ENCODE data around the gene SAFB2. TPM values are rescaled to one million over a fixed set of nuclear protein-coding genes. Genes with fewer than 3 reads are reported as not detected.
A peak's percentile ranks its signal among the peaks of the same experiment; 100 is the strongest.

The SAFB2 gene
- 110 TPM for polyA plus RNA-seq (2012; ENCODE audit: insufficient read length, low read depth)

- peak; percentile 82; the same call in 1 of the 2 replicates for TF ChIP-seq SIN3A (IDR thresholded peaks at IDR 0.05; ENCODE audit: borderline replicate concordance, insufficient read depth, low read length)
- TF ChIP-seq POLR2AphosphoS5 (IDR thresholded peaks at IDR 0.05; ENCODE audit: low read depth, low read length): peak; percentile 89; the same call in 1 of the 2 replicates
- no peak for TF ChIP-seq FOXP2 (optimal IDR thresholded peaks at IDR 0.05; ENCODE audit: borderline replicate concordance, extremely low read depth, extremely low read length, insufficient read depth)
- TF ChIP-seq REST (IDR thresholded peaks at IDR 0.05; ENCODE audit: insufficient read depth in 1 of 2, low read depth in 2 of 2, low read length in 2 of 2): peak; percentile 20 to 41; a peak in 2 of 4 replicates
- peak; percentile 83; the same call in 1 of the 2 replicates for TF ChIP-seq TAF1 (IDR thresholded peaks at IDR 0.05; ENCODE audit: borderline replicate concordance, insufficient read depth, low read length)
Observed at GRCh38 chr19:5622465-5623396, at the start of gene SAFB2, which contains the start of gene SAFB. SAFB2 (minus strand) TSS chr19:5622776; CDS start chr19:5622715, 61 bp downstream. SAFB (plus strand) TSS chr19:5623083; CDS start chr19:5623206, 123 bp downstream.

GRCh38 chr19:5671600-5671999 is 49.0 kb upstream of the SAFB2 start:
- TF ChIP-seq TAF1 (IDR thresholded peaks at IDR 0.05; ENCODE audit: borderline replicate concordance, insufficient read depth, low read length) (no peak), POLR2AphosphoS5 (IDR thresholded peaks at IDR 0.05; ENCODE audit: low read depth, low read length) (no peak), SIN3A (IDR thresholded peaks at IDR 0.05; ENCODE audit: borderline replicate concordance, insufficient read depth, low read length) (no peak), FOXP2 (optimal IDR thresholded peaks at IDR 0.05; ENCODE audit: borderline replicate concordance, extremely low read depth, extremely low read length, insufficient read depth) (no peak), REST (IDR thresholded peaks at IDR 0.05; ENCODE audit: insufficient read depth in 1 of 2, low read depth in 2 of 2, low read length in 2 of 2) (no peak)

GRCh38 chr19:5669212-5669611 is 46.6 kb upstream of the SAFB2 start:
- TF ChIP-seq FOXP2 (optimal IDR thresholded peaks at IDR 0.05; ENCODE audit: borderline replicate concordance, extremely low read depth, extremely low read length, insufficient read depth): no peak
- TF ChIP-seq SIN3A (IDR thresholded peaks at IDR 0.05; ENCODE audit: borderline replicate concordance, insufficient read depth, low read length): no peak
- no peak for TF ChIP-seq REST (IDR thresholded peaks at IDR 0.05; ENCODE audit: insufficient read depth in 1 of 2, low read depth in 2 of 2, low read length in 2 of 2)
- TF ChIP-seq TAF1 (IDR thresholded peaks at IDR 0.05; ENCODE audit: borderline replicate concordance, insufficient read depth, low read length): no peak
- TF ChIP-seq POLR2AphosphoS5 (IDR thresholded peaks at IDR 0.05; ENCODE audit: low read depth, low read length): 0 out of 2 replicates have a peak, but pooled peaks have one; percentile 10

- no peak for TF ChIP-seq TAF1 (IDR thresholded peaks at IDR 0.05; ENCODE audit: borderline replicate concordance, insufficient read depth, low read length)
- no peak for TF ChIP-seq FOXP2 (optimal IDR thresholded peaks at IDR 0.05; ENCODE audit: borderline replicate concordance, extremely low read depth, extremely low read length, insufficient read depth)
- TF ChIP-seq SIN3A (IDR thresholded peaks at IDR 0.05; ENCODE audit: borderline replicate concordance, insufficient read depth, low read length): no peak
- TF ChIP-seq REST (IDR thresholded peaks at IDR 0.05; ENCODE audit: insufficient read depth in 1 of 2, low read depth in 2 of 2, low read length in 2 of 2): no peak
- TF ChIP-seq POLR2AphosphoS5 (IDR thresholded peaks at IDR 0.05; ENCODE audit: low read depth, low read length): no peak
Observed at GRCh38 chr19:5667751-5668271, 45.2 kb upstream of the SAFB2 start.

Data from PFSK-1 (cell line).